Fibroblast of lung (primary cell): ENCODE data around the gene PATJ.

Experiments
- EZH2 ChIP-seq: IDR thresholded peaks from 2 replicates; pipeline ENCODE4 v1.5.1; 2012; ENCODE audit warnings: low read length, control low read depth, mild to moderate bottlenecking; ENCODE audit errors: missing control alignments
- TF ChIP-seq, protein P1 (sequence below), 2 donors: IDR thresholded peaks in 1 of 2; conservative IDR thresholded peaks in 1 of 2; 1 replicate in 1 of 2; 2 replicates in 1 of 2; pipeline ENCODE4 v1.5.1; 2011 to 2012; ENCODE audit warnings: low read length in 2 of 2, control low read depth in 1 of 2, inconsistent platforms in 1 of 2, low read depth in 1 of 2, mild to moderate bottlenecking in 1 of 2

DNA sequence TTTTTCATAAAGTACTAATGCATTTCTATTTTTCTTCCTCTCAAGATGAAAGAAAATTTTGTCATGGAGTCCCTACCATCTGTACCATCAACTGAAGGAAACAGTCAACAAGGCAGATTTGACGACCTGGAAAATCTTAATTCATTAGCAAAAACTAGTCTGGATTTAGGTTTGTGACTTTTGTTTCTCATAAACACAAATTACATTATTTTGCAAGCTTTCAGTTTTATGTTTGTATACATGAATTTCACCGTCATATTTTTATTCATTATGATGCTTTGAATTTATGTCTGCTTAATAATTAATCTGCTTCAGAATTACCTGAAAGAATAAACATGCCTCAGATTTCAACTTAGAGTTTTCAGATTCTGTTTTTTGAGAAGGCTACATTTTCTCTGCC lies 132.9 kb downstream of the PATJ start:
- TF ChIP-seq, protein P1, sequence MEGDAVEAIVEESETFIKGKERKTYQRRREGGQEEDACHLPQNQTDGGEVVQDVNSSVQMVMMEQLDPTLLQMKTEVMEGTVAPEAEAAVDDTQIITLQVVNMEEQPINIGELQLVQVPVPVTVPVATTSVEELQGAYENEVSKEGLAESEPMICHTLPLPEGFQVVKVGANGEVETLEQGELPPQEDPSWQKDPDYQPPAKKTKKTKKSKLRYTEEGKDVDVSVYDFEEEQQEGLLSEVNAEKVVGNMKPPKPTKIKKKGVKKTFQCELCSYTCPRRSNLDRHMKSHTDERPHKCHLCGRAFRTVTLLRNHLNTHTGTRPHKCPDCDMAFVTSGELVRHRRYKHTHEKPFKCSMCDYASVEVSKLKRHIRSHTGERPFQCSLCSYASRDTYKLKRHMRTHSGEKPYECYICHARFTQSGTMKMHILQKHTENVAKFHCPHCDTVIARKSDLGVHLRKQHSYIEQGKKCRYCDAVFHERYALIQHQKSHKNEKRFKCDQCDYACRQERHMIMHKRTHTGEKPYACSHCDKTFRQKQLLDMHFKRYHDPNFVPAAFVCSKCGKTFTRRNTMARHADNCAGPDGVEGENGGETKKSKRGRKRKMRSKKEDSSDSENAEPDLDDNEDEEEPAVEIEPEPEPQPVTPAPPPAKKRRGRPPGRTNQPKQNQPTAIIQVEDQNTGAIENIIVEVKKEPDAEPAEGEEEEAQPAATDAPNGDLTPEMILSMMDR (conservative IDR thresholded peaks at IDR 0.05 in 1 of 2, IDR thresholded peaks at IDR 0.05 in 1 of 2; ENCODE audit: low read depth in 1 of 2, low read length in 2 of 2): no peak
- no peak for TF ChIP-seq EZH2
